HCT116 (cell line): ENCODE results near the gene CTNNAL1.

Source experiments
- CTCF ChIP-seq, 3 experiments: fragments of 200-600 bp in 1 of 3; sonication (generic) in 1 of 3; IDR thresholded peaks in 2 of 3; conservative IDR thresholded peaks in 1 of 3; 2 replicates each; pipeline ENCODE4 v1.5.1; 2012 to 2017; ENCODE audit warnings: low read depth in 2 of 3, low read length in 2 of 3, antibody characterized with exemption in 1 of 3, borderline replicate concordance in 1 of 3, control low read depth in 1 of 3, mild to moderate bottlenecking in 1 of 3, mixed read lengths in 1 of 3, mixed run types in 1 of 3, moderate library complexity in 1 of 3; ENCODE audit not compliant: insufficient read depth in 1 of 3
- POLR2AphosphoS5 ChIP-seq: IDR thresholded peaks from 2 replicates; pipeline ENCODE4 v1.6.1; 2011; ENCODE audit warnings: mild to moderate bottlenecking, low read depth, low read length, moderate library complexity
- REST ChIP-seq: IDR thresholded peaks from 2 replicates; pipeline ENCODE4 v1.6.1; 2012; ENCODE audit warnings: low read depth
- TCF7L2 ChIP-seq: IDR thresholded peaks from 2 replicates; pipeline ENCODE4 v1.7.0; 2011; ENCODE audit warnings: borderline replicate concordance, inconsistent platforms; ENCODE audit not compliant: insufficient read depth, insufficient read length; ENCODE audit errors: extremely low read depth
- ZBTB33 ChIP-seq: IDR thresholded peaks from 2 replicates; pipeline ENCODE4 v1.6.1; 2011; ENCODE audit warnings: mild to moderate bottlenecking, low read length, moderate library complexity; ENCODE audit not compliant: insufficient replicate concordance; ENCODE audit errors: extremely low read depth

- TF ChIP-seq ZBTB33 (no peak), CTCF (IDR thresholded peaks at IDR 0.05 in 2 of 3, conservative IDR thresholded peaks at IDR 0.05 in 1 of 3; ENCODE audit: borderline replicate concordance in 1 of 3, insufficient read depth in 1 of 3, low read depth in 2 of 3, low read length in 2 of 3) (no peak), REST (no peak), TCF7L2 (no peak), POLR2AphosphoS5 (no peak)
These were observed 32.4 kb downstream of the CTNNAL1 start for GRCh38 chr9:108980893-108981292.
